Sigmoid colon (tissue), 7 donors: ENCODE data around the gene BTG2. TPM values are rescaled to one million over a fixed set of nuclear protein-coding genes. Genes with fewer than 3 reads are reported as not detected.

ENCODE experiments used
- DNase-seq: peaks from one replicate; pipeline ENCODE4 v3.0.0-alpha.2; 2019
- H3K27ac ChIP-seq, 4 donors: fragments of 200-600 bp; sonication (generic); one replicate each; pipeline ENCODE4 v1.5.1; 2016 to 2019; ENCODE audit warnings: mild to moderate bottlenecking in 1 of 4
- H3K27me3 ChIP-seq, 3 donors: fragments of 200-600 bp; sonication (generic); one replicate each; pipeline ENCODE4 v1.5.1; 2019; ENCODE audit warnings: mild to moderate bottlenecking in 1 of 3
- H3K36me3 ChIP-seq, 4 donors: fragments of 200-600 bp; sonication (generic); one replicate each; pipeline ENCODE4 v1.5.1; 2016 to 2019
- H3K4me1 ChIP-seq, 4 donors: fragments of 200-600 bp; sonication (generic); one replicate each; pipeline ENCODE4 v1.5.1; 2017 to 2019
- H3K4me3 ChIP-seq, 4 donors: fragments of 200-600 bp; sonication (generic); one replicate each; pipeline ENCODE4 v1.5.1; 2017 to 2019; ENCODE audit warnings: mild to moderate bottlenecking in 2 of 4, moderate library complexity in 1 of 4
- H3K9me3 ChIP-seq, 4 donors: fragments of 200-600 bp in 3 of 4; sonication (generic) in 3 of 4; one replicate each; pipeline versions ENCODE4 v1.5.1 to v1.6.1; 2013 to 2019
- EP300 ChIP-seq, 4 donors: sonication (generic); formaldehyde crosslinking; IDR thresholded peaks; one replicate each; pipeline ENCODE4 v1.6.1; 2017; ENCODE audit warnings: antibody characterized with exemption in 4 of 4
- POLR2A ChIP-seq, 2 donors: fragments of 450-650 bp; IDR thresholded peaks; one replicate each; pipeline ENCODE4 v1.6.1; 2016; ENCODE audit warnings: antibody characterized with exemption in 2 of 2, mild to moderate bottlenecking in 2 of 2, moderate library complexity in 2 of 2
- POLR2AphosphoS5 ChIP-seq, 4 donors: sonication (generic); formaldehyde crosslinking; IDR thresholded peaks; one replicate each; pipeline ENCODE4 v1.6.1; 2017; ENCODE audit warnings: antibody characterized with exemption in 4 of 4
- WGBS, 2 donors: extraction: QIAGEN DNeasy Blood & Tissue Kit; methylation state at CpG; one replicate each; pipeline ENCODE4 v1.1.7; 2013; 5-methylcytosine and 5-hydroxymethylcytosine counted together
- intact Hi-C: fragments of 100-400 bp; cut with DNase I; formaldehyde crosslinking; loops from one replicate; pipeline ENCODE4 v1.15.1; 2023
- polyA plus RNA-seq, 3 donors: library from polyadenylated mRNA; stranded (reverse); fragments of 200-250 nt; gene quantifications; one replicate each; pipeline ENCODE4 v1.2.3, GENCODE V29; 2013
- total RNA-seq, 4 donors: library from RNA; depleted of rRNA; stranded (reverse); fragments of >200 nt; gene quantifications; one replicate each; pipeline ENCODE4 v1.1.0, GENCODE V29; 2016
- TF ChIP-seq, protein P1 (sequence below), 4 experiments: fragments of 450-650 bp in 3 of 4; fragments of 200-600 bp in 1 of 4; IDR thresholded peaks; one replicate each; pipeline ENCODE4 v1.5.1; 2016 to 2019; ENCODE audit warnings: antibody characterized with exemption in 4 of 4, mild to moderate bottlenecking in 3 of 4, moderate library complexity in 2 of 4
- donor health status: healthy with polysubstance abuse.
- donor health status: Bipolar disorder and iron deficiency.
- donor health status: healthy.

Gene BTG2
- total and polyA plus RNA-seq, 7 donors, result 37.2 to 397 (median 81.0) TPM

- intact Hi-C loops, result loop anchor here (1.0 kb wide), 1 partner anchor 175 kb away; no protein-coding TSS in a partner anchor
- H3K4me3 ChIP-seq, result peak overlapping the region; percentile 32 to 58 (median 57)
- H3K4me1 ChIP-seq, result peaks cover 0 to 20% (median 6%) of the 10 kb centered on the region in 4 donors
- no peaks in the 10 kb centered on the region for H3K36me3 ChIP-seq
- 1% methylated on average over 20 of the region's 20 CpGs for WGBS, 2 donors
- peak; percentile 93 for DNase-seq
- no peaks in the 10 kb centered on the region for H3K9me3 ChIP-seq
- TF ChIP-seq POLR2AphosphoS5 (IDR thresholded peaks at IDR 0.05) (peak in 3 of 4 donors; percentile 4 to 51 (median 40)), POLR2A (IDR thresholded peaks at IDR 0.05) (no peak), EP300 (IDR thresholded peaks at IDR 0.05) (no peak)
- TF ChIP-seq, protein P1, sequence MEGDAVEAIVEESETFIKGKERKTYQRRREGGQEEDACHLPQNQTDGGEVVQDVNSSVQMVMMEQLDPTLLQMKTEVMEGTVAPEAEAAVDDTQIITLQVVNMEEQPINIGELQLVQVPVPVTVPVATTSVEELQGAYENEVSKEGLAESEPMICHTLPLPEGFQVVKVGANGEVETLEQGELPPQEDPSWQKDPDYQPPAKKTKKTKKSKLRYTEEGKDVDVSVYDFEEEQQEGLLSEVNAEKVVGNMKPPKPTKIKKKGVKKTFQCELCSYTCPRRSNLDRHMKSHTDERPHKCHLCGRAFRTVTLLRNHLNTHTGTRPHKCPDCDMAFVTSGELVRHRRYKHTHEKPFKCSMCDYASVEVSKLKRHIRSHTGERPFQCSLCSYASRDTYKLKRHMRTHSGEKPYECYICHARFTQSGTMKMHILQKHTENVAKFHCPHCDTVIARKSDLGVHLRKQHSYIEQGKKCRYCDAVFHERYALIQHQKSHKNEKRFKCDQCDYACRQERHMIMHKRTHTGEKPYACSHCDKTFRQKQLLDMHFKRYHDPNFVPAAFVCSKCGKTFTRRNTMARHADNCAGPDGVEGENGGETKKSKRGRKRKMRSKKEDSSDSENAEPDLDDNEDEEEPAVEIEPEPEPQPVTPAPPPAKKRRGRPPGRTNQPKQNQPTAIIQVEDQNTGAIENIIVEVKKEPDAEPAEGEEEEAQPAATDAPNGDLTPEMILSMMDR (IDR thresholded peaks at IDR 0.05), result peak; percentile 87 to 95 (median 92)
- H3K27ac ChIP-seq, result peak overlapping the region; percentile 77 to 89 (median 86)
- no peaks in the 10 kb centered on the region for H3K27me3 ChIP-seq
Observed at GRCh38 chr1:203267347-203267846, 37.9 kb upstream of the BTG2 start.

GRCh38 chr1:203267912-203268311 is 37.4 kb upstream of the BTG2 start:
- no peak for TF ChIP-seq POLR2A (IDR thresholded peaks at IDR 0.05)
- TF ChIP-seq, protein P1 (IDR thresholded peaks at IDR 0.05), result no peak
- TF ChIP-seq POLR2AphosphoS5 (IDR thresholded peaks at IDR 0.05), result no peak
- TF ChIP-seq EP300 (IDR thresholded peaks at IDR 0.05), result no peak
- Histone ChIP-seq H3K27ac (peak overlapping the region; percentile 77 to 89 (median 86)), H3K4me3 (peak overlapping the region; percentile 32 to 58 (median 57)), H3K36me3 (no peaks in the 10 kb centered on the region), H3K4me1 (peaks cover 0 to 24% (median 11%) of the 10 kb centered on the region in 4 donors), H3K27me3 (no peaks in the 10 kb centered on the region), H3K9me3 (no peaks in the 10 kb centered on the region)
- intact Hi-C loops, result loop anchor here (1.0 kb wide), 1 partner anchor 174 kb away; no protein-coding TSS in a partner anchor
- no peak for DNase-seq
- 68 to 71% methylated on average over 15 of the region's 15 CpGs for WGBS, 2 donors

GRCh38 chr1:203268901-203269653 is 36.2 kb upstream of the BTG2 start:
- WGBS, 2 donors, result 18 to 32% methylated on average over 5 of the region's 5 CpGs
- intact Hi-C loops, result no loop called here
- Histone ChIP-seq H3K4me3 (no peak overlapping the region), H3K27me3 (no peaks in the 10 kb centered on the region), H3K4me1 (peaks cover 0 to 36% (median 22%) of the 10 kb centered on the region in 4 donors), H3K27ac (peak overlapping the region; percentile 9 to 53 (median 19)), H3K36me3 (no peaks in the 10 kb centered on the region), H3K9me3 (no peaks in the 10 kb centered on the region)
- TF ChIP-seq POLR2AphosphoS5 (IDR thresholded peaks at IDR 0.05) (no peak), EP300 (IDR thresholded peaks at IDR 0.05) (no peak), POLR2A (IDR thresholded peaks at IDR 0.05) (no peak)
- TF ChIP-seq, protein P1 (IDR thresholded peaks at IDR 0.05), result peak; percentile 72 to 97 (median 92)
- no peak for DNase-seq

DNA sequence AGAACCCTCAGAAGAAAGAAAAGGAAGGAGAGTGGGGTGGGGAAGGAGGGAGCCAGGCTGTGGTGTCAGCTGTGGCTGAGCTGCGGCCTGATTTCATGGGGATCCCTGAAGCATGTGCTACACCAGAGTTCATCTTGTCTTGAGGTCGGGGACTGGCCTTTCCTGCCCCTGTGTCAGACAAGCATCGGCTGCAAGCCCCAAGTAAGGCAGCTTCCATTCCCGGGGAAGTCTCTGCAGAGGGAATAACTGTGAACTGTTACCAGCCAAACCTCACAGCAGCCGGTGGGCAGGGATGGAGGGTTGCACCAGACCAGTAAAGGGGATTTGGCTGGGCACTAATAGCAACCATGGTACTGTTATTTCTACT is 35.7 kb upstream of the BTG2 start:
- Histone ChIP-seq H3K9me3 (no peaks in the 10 kb centered on the region), H3K27ac (no peak overlapping the region), H3K36me3 (no peaks in the 10 kb centered on the region), H3K27me3 (no peaks in the 10 kb centered on the region), H3K4me3 (no peak overlapping the region), H3K4me1 (peaks cover 0 to 42% (median 28%) of the 10 kb centered on the region in 4 donors)
- TF ChIP-seq POLR2AphosphoS5 (IDR thresholded peaks at IDR 0.05) (no peak), EP300 (IDR thresholded peaks at IDR 0.05) (no peak), POLR2A (IDR thresholded peaks at IDR 0.05) (no peak)
- TF ChIP-seq, protein P1 (IDR thresholded peaks at IDR 0.05), result no peak
- no peak for DNase-seq
- 74 to 75% methylated on average over 5 of the region's 5 CpGs for WGBS, 2 donors
- intact Hi-C loops, result loop anchor here (2.0 to 10.0 kb wide), 2 partner anchors 217 to 435 kb away; no protein-coding TSS in a partner anchor
